ENCODE measurements around the gene PLCB2.

DNA sequence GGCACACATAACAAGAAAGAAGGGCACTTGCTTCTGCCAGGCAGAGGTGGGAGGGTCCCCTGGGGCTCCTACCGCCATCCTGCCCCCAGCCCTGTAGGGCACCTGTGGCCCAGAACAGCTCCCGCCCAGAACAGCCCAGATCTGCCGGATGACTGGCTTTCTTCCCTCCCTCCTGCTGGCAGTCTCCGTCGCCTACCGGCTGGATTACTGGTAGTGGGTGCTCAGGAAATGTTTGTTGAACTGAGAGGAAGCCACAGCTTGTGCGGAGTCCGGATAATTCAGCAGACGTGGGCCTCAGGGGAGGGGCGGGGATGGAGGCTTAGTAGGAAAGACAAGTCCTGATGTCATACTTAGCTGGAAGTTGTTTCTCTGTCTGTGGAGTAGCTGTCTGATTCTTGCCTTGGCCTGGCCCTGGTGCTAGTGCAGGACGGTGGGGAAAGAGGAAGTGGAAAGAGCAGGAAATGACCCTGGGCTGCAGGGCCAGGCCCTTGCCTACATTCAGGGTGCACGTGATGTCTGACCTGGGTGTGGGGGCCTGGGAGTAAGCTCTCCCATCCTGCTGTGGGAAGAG, 26.3 kb upstream of the PLCB2 start:
- TF ChIP-seq, protein P1, sequence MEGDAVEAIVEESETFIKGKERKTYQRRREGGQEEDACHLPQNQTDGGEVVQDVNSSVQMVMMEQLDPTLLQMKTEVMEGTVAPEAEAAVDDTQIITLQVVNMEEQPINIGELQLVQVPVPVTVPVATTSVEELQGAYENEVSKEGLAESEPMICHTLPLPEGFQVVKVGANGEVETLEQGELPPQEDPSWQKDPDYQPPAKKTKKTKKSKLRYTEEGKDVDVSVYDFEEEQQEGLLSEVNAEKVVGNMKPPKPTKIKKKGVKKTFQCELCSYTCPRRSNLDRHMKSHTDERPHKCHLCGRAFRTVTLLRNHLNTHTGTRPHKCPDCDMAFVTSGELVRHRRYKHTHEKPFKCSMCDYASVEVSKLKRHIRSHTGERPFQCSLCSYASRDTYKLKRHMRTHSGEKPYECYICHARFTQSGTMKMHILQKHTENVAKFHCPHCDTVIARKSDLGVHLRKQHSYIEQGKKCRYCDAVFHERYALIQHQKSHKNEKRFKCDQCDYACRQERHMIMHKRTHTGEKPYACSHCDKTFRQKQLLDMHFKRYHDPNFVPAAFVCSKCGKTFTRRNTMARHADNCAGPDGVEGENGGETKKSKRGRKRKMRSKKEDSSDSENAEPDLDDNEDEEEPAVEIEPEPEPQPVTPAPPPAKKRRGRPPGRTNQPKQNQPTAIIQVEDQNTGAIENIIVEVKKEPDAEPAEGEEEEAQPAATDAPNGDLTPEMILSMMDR (conservative IDR thresholded peaks at IDR 0.05; ENCODE audit: low read depth in 2 of 2), result no peak
- TF ChIP-seq POLR2AphosphoS5 (IDR thresholded peaks at IDR 0.05; ENCODE audit: low read depth) (no peak), EZH2 (IDR thresholded peaks at IDR 0.05; ENCODE audit: low read depth, unreplicated experiment) (no peak), NANOG (IDR thresholded peaks at IDR 0.05; ENCODE audit: borderline replicate concordance) (no peak), ZNF114 (CRISPR knock-in tag; IDR thresholded peaks at IDR 0.05) (no peak), EZH2phosphoT487 (IDR thresholded peaks at IDR 0.05; ENCODE audit: unreplicated experiment) (no peak), JUNB (IDR thresholded peaks at IDR 0.05; ENCODE audit: unreplicated experiment) (no peak), CREB1 (CRISPR knock-in tag; IDR thresholded peaks at IDR 0.05; ENCODE audit: low read depth) (no peak), STAT1 (IDR thresholded peaks at IDR 0.05; ENCODE audit: unreplicated experiment) (no peak), ZNF331 (CRISPR knock-in tag; IDR thresholded peaks at IDR 0.05; ENCODE audit: low read depth) (no peak)
- TF ChIP-seq, protein P2, sequence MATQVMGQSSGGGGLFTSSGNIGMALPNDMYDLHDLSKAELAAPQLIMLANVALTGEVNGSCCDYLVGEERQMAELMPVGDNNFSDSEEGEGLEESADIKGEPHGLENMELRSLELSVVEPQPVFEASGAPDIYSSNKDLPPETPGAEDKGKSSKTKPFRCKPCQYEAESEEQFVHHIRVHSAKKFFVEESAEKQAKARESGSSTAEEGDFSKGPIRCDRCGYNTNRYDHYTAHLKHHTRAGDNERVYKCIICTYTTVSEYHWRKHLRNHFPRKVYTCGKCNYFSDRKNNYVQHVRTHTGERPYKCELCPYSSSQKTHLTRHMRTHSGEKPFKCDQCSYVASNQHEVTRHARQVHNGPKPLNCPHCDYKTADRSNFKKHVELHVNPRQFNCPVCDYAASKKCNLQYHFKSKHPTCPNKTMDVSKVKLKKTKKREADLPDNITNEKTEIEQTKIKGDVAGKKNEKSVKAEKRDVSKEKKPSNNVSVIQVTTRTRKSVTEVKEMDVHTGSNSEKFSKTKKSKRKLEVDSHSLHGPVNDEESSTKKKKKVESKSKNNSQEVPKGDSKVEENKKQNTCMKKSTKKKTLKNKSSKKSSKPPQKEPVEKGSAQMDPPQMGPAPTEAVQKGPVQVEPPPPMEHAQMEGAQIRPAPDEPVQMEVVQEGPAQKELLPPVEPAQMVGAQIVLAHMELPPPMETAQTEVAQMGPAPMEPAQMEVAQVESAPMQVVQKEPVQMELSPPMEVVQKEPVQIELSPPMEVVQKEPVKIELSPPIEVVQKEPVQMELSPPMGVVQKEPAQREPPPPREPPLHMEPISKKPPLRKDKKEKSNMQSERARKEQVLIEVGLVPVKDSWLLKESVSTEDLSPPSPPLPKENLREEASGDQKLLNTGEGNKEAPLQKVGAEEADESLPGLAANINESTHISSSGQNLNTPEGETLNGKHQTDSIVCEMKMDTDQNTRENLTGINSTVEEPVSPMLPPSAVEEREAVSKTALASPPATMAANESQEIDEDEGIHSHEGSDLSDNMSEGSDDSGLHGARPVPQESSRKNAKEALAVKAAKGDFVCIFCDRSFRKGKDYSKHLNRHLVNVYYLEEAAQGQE (IDR thresholded peaks at IDR 0.05; ENCODE audit: unreplicated experiment), result no peak
- TF ChIP-seq, protein P3, sequence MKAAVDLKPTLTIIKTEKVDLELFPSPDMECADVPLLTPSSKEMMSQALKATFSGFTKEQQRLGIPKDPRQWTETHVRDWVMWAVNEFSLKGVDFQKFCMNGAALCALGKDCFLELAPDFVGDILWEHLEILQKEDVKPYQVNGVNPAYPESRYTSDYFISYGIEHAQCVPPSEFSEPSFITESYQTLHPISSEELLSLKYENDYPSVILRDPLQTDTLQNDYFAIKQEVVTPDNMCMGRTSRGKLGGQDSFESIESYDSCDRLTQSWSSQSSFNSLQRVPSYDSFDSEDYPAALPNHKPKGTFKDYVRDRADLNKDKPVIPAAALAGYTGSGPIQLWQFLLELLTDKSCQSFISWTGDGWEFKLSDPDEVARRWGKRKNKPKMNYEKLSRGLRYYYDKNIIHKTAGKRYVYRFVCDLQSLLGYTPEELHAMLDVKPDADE (IDR thresholded peaks at IDR 0.05), result no peak
- TF ChIP-seq, protein P4, sequence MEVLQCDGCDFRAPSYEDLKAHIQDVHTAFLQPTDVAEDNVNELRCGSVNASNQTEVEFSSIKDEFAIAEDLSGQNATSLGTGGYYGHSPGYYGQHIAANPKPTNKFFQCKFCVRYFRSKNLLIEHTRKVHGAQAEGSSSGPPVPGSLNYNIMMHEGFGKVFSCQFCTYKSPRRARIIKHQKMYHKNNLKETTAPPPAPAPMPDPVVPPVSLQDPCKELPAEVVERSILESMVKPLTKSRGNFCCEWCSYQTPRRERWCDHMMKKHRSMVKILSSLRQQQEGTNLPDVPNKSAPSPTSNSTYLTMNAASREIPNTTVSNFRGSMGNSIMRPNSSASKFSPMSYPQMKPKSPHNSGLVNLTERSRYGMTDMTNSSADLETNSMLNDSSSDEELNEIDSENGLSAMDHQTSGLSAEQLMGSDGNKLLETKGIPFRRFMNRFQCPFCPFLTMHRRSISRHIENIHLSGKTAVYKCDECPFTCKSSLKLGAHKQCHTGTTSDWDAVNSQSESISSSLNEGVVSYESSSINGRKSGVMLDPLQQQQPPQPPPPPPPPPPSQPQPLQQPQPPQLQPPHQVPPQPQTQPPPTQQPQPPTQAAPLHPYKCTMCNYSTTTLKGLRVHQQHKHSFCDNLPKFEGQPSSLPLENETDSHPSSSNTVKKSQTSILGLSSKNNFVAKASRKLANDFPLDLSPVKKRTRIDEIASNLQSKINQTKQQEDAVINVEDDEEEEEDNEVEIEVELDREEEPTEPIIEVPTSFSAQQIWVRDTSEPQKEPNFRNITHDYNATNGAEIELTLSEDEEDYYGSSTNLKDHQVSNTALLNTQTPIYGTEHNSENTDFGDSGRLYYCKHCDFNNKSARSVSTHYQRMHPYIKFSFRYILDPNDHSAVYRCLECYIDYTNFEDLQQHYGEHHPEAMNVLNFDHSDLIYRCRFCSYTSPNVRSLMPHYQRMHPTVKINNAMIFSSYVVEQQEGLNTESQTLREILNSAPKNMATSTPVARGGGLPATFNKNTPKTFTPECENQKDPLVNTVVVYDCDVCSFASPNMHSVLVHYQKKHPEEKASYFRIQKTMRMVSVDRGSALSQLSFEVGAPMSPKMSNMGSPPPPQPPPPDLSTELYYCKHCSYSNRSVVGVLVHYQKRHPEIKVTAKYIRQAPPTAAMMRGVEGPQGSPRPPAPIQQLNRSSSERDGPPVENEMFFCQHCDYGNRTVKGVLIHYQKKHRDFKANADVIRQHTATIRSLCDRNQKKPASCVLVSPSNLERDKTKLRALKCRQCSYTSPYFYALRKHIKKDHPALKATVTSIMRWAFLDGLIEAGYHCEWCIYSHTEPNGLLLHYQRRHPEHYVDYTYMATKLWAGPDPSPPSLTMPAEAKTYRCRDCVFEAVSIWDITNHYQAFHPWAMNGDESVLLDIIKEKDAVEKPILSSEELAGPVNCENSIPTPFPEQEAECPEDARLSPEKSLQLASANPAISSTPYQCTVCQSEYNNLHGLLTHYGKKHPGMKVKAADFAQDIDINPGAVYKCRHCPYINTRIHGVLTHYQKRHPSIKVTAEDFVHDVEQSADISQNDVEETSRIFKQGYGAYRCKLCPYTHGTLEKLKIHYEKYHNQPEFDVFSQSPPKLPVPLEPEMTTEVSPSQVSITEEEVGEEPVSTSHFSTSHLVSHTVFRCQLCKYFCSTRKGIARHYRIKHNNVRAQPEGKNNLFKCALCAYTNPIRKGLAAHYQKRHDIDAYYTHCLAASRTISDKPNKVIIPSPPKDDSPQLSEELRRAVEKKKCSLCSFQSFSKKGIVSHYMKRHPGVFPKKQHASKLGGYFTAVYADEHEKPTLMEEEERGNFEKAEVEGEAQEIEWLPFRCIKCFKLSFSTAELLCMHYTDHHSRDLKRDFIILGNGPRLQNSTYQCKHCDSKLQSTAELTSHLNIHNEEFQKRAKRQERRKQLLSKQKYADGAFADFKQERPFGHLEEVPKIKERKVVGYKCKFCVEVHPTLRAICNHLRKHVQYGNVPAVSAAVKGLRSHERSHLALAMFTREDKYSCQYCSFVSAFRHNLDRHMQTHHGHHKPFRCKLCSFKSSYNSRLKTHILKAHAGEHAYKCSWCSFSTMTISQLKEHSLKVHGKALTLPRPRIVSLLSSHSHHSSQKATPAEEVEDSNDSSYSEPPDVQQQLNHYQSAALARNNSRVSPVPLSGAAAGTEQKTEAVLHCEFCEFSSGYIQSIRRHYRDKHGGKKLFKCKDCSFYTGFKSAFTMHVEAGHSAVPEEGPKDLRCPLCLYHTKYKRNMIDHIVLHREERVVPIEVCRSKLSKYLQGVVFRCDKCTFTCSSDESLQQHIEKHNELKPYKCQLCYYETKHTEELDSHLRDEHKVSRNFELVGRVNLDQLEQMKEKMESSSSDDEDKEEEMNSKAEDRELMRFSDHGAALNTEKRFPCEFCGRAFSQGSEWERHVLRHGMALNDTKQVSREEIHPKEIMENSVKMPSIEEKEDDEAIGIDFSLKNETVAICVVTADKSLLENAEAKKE (CRISPR knock-in tag; IDR thresholded peaks at IDR 0.05), result no peak

All from GM23338 (cell line).